Measurements from ENCODE around the gene MAP3K10. TPM values are rescaled to one million over a fixed set of nuclear protein-coding genes. Genes with fewer than 3 reads are reported as not detected.

MAP3K10 gene
- total and polyA plus RNA-seq, 2 donors (not counting 1 experiment from before 2014, with no cell fraction given): 22.5 to 41.6 TPM

- Histone ChIP-seq H3K4me3 (ENCODE audit: control extremely low read depth in 1 of 5, extremely low read depth in 1 of 5, insufficient read depth in 1 of 5, low read depth in 2 of 5, low read length in 4 of 5) (no peak overlapping the region), H2AFZ (ENCODE audit: insufficient read depth, low read depth, low read length, poor library complexity, severe bottlenecking) (no peak overlapping the region), H3K36me3 (replicated peaks in 1 of 2; ENCODE audit: control extremely low read depth in 1 of 2, control insufficient read depth in 1 of 2, extremely low read depth in 1 of 2, insufficient read depth in 2 of 2, low read length in 1 of 2) (peaks cover 2 to 58% of the 10 kb centered on the region in 2 experiments), H4K20me1 (ENCODE audit: control insufficient read depth, insufficient read depth, low read length, poor library complexity, severe bottlenecking) (peaks cover 88% of the 10 kb centered on the region), H3K27ac (ENCODE audit: low read length in 2 of 2) (no peak overlapping the region), H3K9me3 (ENCODE audit: control extremely low read depth in 1 of 3, control insufficient read depth in 2 of 3, insufficient read depth in 1 of 3, low read length in 2 of 3) (no peaks in the 10 kb centered on the region), H3K9ac (ENCODE audit: low read length) (no peak overlapping the region), H3K4me2 (replicated peaks; ENCODE audit: low read depth, low read length, poor library complexity, severe bottlenecking) (no peak overlapping the region), H3K4me1 (ENCODE audit: control insufficient read depth in 2 of 2, insufficient read depth in 2 of 2, low read length in 2 of 2) (peaks cover 0 to 2% of the 10 kb centered on the region in 2 donors), H3K79me2 (ENCODE audit: control insufficient read depth, insufficient read depth, low read length) (peaks cover 93% of the 10 kb centered on the region), H3K27me3 (replicated peaks in 1 of 4; ENCODE audit: control extremely low read depth in 1 of 4, control insufficient read depth in 3 of 4, insufficient read depth in 4 of 4, low read length in 3 of 4) (no peaks in the 10 kb centered on the region)
- Mint-ChIP-seq H3K9me3 (ENCODE audit: insufficient read depth) (no peaks in the 10 kb centered on the region), H3K4me3 (no peak overlapping the region), H3K27me3 (no peaks in the 10 kb centered on the region), H3K4me1 (peaks cover 31% of the 10 kb centered on the region), H3K27ac (no peak overlapping the region)
- TF ChIP-seq EZH2 (IDR thresholded peaks at IDR 0.05; ENCODE audit: borderline replicate concordance, insufficient read depth, low read depth, low read length, poor library complexity, severe bottlenecking): no peak
- no peak for TF ChIP-seq CTCF (IDR thresholded peaks at IDR 0.05)
- CTCF ChIA-PET: interaction anchor here (1.7 kb wide), 1 partner anchor 379 kb away, joined by 5 read pairs; no protein-coding TSS in a partner anchor
- POLR2A ChIA-PET: no interaction called here
- WGBS (ENCODE audit: insufficient coverage): 97% methylated on average over 3 of the region's 3 CpGs
- no peak for ATAC-seq (ENCODE audit: low read depth)
- no peak for DNase-seq
- intact Hi-C loops (cut with micrococcal nuclease): no loop called here
Measured at GRCh38 chr19:40255619-40256166, 64.5 kb downstream of the MAP3K10 start.

GRCh38 chr19:40256512-40256911, 65.3 kb downstream of the MAP3K10 start:
- ChIA-PET POLR2A (no interaction called here), CTCF (interaction anchor here (1.7 kb wide), 1 partner anchor 378 kb away, joined by 5 read pairs; no protein-coding TSS in a partner anchor)
- Histone ChIP-seq H3K4me2 (replicated peaks; ENCODE audit: low read depth, low read length, poor library complexity, severe bottlenecking) (no peak overlapping the region), H3K27me3 (replicated peaks in 1 of 4; ENCODE audit: control extremely low read depth in 1 of 4, control insufficient read depth in 3 of 4, insufficient read depth in 4 of 4, low read length in 3 of 4) (no peaks in the 10 kb centered on the region), H3K36me3 (replicated peaks in 1 of 2; ENCODE audit: control extremely low read depth in 1 of 2, control insufficient read depth in 1 of 2, extremely low read depth in 1 of 2, insufficient read depth in 2 of 2, low read length in 1 of 2) (peaks cover 2 to 55% of the 10 kb centered on the region in 2 experiments), H3K9me3 (ENCODE audit: control extremely low read depth in 1 of 3, control insufficient read depth in 2 of 3, insufficient read depth in 1 of 3, low read length in 2 of 3) (no peaks in the 10 kb centered on the region), H3K27ac (ENCODE audit: low read length in 2 of 2) (no peak overlapping the region), H4K20me1 (ENCODE audit: control insufficient read depth, insufficient read depth, low read length, poor library complexity, severe bottlenecking) (peaks cover 85% of the 10 kb centered on the region), H3K79me2 (ENCODE audit: control insufficient read depth, insufficient read depth, low read length) (peaks cover 96% of the 10 kb centered on the region), H3K9ac (ENCODE audit: low read length) (no peak overlapping the region), H3K4me3 (ENCODE audit: control extremely low read depth in 1 of 5, extremely low read depth in 1 of 5, insufficient read depth in 1 of 5, low read depth in 2 of 5, low read length in 4 of 5) (no peak overlapping the region), H2AFZ (ENCODE audit: insufficient read depth, low read depth, low read length, poor library complexity, severe bottlenecking) (no peak overlapping the region), H3K4me1 (ENCODE audit: control insufficient read depth in 2 of 2, insufficient read depth in 2 of 2, low read length in 2 of 2) (peaks cover 0 to 2% of the 10 kb centered on the region in 2 donors)
- TF ChIP-seq CTCF (IDR thresholded peaks at IDR 0.05): no peak
- TF ChIP-seq EZH2 (IDR thresholded peaks at IDR 0.05; ENCODE audit: borderline replicate concordance, insufficient read depth, low read depth, low read length, poor library complexity, severe bottlenecking): no peak
- peaks cover 35% of the 10 kb centered on the region for H3K4me1 Mint-ChIP-seq
- ATAC-seq (ENCODE audit: low read depth) (no peak), DNase-seq (no peak)
- H3K4me3 Mint-ChIP-seq: no peak overlapping the region
- intact Hi-C loops (cut with micrococcal nuclease): no loop called here
- no peak overlapping the region for H3K27ac Mint-ChIP-seq
- no peaks in the 10 kb centered on the region for H3K27me3 Mint-ChIP-seq
- H3K9me3 Mint-ChIP-seq (ENCODE audit: insufficient read depth): no peaks in the 10 kb centered on the region
- 98% methylated on average over 5 of the region's 8 CpGs for WGBS (ENCODE audit: insufficient coverage)
